SK-N-SH (cell line): ENCODE data around the gene WWOX. TPM values are rescaled to one million over a fixed set of nuclear protein-coding genes. Genes with fewer than 3 reads are reported as not detected.

ENCODE experiments used
- CTCF ChIA-PET: fragments of 300-600, 350-600 bp; formaldehyde crosslinking; extraction: SDS; loops from one replicate; lab custom pipeline; 2021; lab: Yijun Ruan, JAX
- POLR2A ChIA-PET: fragments of 350-600 bp; sonication (Branson Sonifier 250); formaldehyde crosslinking; extraction: SDS; loops from one replicate; lab custom pipeline; 2020; ENCODE audit warnings: antibody characterized with exemption, inconsistent platforms; lab: Yijun Ruan, JAX
- DNase-seq: peaks from one replicate; pipeline ENCODE4 v3.0.0; 2012
- H2AFZ ChIP-seq: fragments of 200-600 bp; sonication (generic); 2 replicates; pipeline ENCODE4 v1.8.1; 2016; ENCODE audit warnings: antibody characterized with exemption, mild to moderate bottlenecking, low read depth
- H3F3A ChIP-seq: fragments of 200-600 bp; sonication (generic); replicated peaks from 2 replicates; pipeline ENCODE3; 2016; ENCODE audit warnings: antibody characterized with exemption, mild to moderate bottlenecking; ENCODE audit not compliant: insufficient read depth
- H3K27ac ChIP-seq, 2 experiments: fragments of 200-500 bp in 1 of 2; fragments of 200-600 bp in 1 of 2; sonication (Bioruptor generic) in 1 of 2; sonication (generic), shearing (Covaris generic) in 1 of 2; 2 replicates each; pipeline versions ENCODE4 v1.5.1 to v1.6.1; 2014 to 2016; ENCODE audit warnings: low read depth in 2 of 2, inconsistent platforms in 1 of 2, low read length in 1 of 2, mild to moderate bottlenecking in 1 of 2, mixed read lengths in 1 of 2
- H3K27me3 ChIP-seq: fragments of 200-600 bp; sonication (generic), shearing (Covaris generic); 2 replicates; pipeline ENCODE4 v1.6.1; 2016; ENCODE audit warnings: mixed run types; ENCODE audit not compliant: insufficient read depth
- H3K36me3 ChIP-seq, 2 experiments: fragments of 200-500 bp in 1 of 2; fragments of 200-600 bp in 1 of 2; sonication (Bioruptor generic) in 1 of 2; sonication (generic) in 1 of 2; replicated peaks in 1 of 2; 2 replicates each; pipeline versions ENCODE3 to v1.5.1; 2014 to 2016; ENCODE audit warnings: low read length in 1 of 2, mild to moderate bottlenecking in 1 of 2; ENCODE audit not compliant: insufficient read depth in 2 of 2, control insufficient read depth in 1 of 2
- H3K4me1 ChIP-seq, 2 experiments: fragments of 200-500 bp in 1 of 2; fragments of 200-600 bp in 1 of 2; sonication (Bioruptor generic) in 1 of 2; sonication (generic), shearing (Covaris generic) in 1 of 2; 2 replicates each; pipeline versions ENCODE4 v1.5.1 to v1.6.1; 2014 to 2016; ENCODE audit warnings: low read depth in 1 of 2, low read length in 1 of 2, mixed run types in 1 of 2; ENCODE audit not compliant: insufficient read depth in 2 of 2, control insufficient read depth in 1 of 2
- H3K4me2 ChIP-seq: fragments of 200-600 bp; sonication (generic), shearing (Covaris generic); 2 replicates; pipeline ENCODE4 v1.6.1; 2017; ENCODE audit warnings: mixed run types
- H3K4me3 ChIP-seq, 2 experiments: fragments of 200-500 bp in 1 of 2; fragments of 200-600 bp in 1 of 2; sonication (Bioruptor generic) in 1 of 2; sonication (generic), shearing (Covaris generic) in 1 of 2; 2 replicates each; pipeline versions ENCODE4 v1.5.1 to v1.8.1; 2014 to 2016; ENCODE audit warnings: low read depth in 2 of 2, inconsistent platforms in 1 of 2, low read length in 1 of 2, mild to moderate bottlenecking in 1 of 2, mixed read lengths in 1 of 2, moderate library complexity in 1 of 2
- H3K79me2 ChIP-seq: fragments of 200-600 bp; sonication (generic); 2 replicates; pipeline ENCODE4 v1.8.1; 2017; ENCODE audit warnings: mild to moderate bottlenecking; ENCODE audit not compliant: insufficient read depth
- H3K9ac ChIP-seq: fragments of 200-600 bp; sonication (generic); 2 replicates; pipeline ENCODE4 v1.6.1; 2017; ENCODE audit warnings: mixed run types
- H3K9me2 ChIP-seq: fragments of 200-600 bp; sonication (generic); 2 replicates; pipeline ENCODE4 v1.6.1; 2017; ENCODE audit warnings: mixed run types
- H3K9me3 ChIP-seq: fragments of 200-600 bp; sonication (generic); 2 replicates; pipeline ENCODE4 v1.6.1; 2017; ENCODE audit warnings: mixed run types, mild to moderate bottlenecking, moderate library complexity
- H4K20me1 ChIP-seq: fragments of 200-600 bp; sonication (generic); 2 replicates; pipeline ENCODE4 v1.6.1; 2017; ENCODE audit warnings: mild to moderate bottlenecking, mixed run types; ENCODE audit not compliant: insufficient read depth
- CTCF ChIP-seq: fragments of 200-600 bp; sonication (generic); IDR thresholded peaks from 2 replicates; pipeline ENCODE4 v1.6.1; 2017; ENCODE audit warnings: antibody characterized with exemption, mild to moderate bottlenecking, moderate library complexity
- EP300 ChIP-seq, 2 experiments: IDR thresholded peaks; 2 replicates each; pipeline versions ENCODE4 v1.4.0 to v1.6.1; 2012; ENCODE audit warnings: borderline replicate concordance in 1 of 2, low read depth in 1 of 2, low read length in 1 of 2
- FOXM1 ChIP-seq: IDR thresholded peaks from 2 replicates; pipeline ENCODE4 v1.4.0; 2012; ENCODE audit warnings: low read depth, mild to moderate bottlenecking
- GATA2 ChIP-seq: sonication (generic); formaldehyde crosslinking; IDR thresholded peaks from 2 replicates; pipeline ENCODE4 v1.5.0; 2020; ENCODE audit warnings: mild to moderate bottlenecking, missing genetic modification reagents
- IRF3 ChIP-seq: fragments of 150-350 bp; IDR thresholded peaks from 2 replicates; pipeline ENCODE4 v1.6.1; 2016; ENCODE audit warnings: mild to moderate bottlenecking, low read depth, low read length
- MAX ChIP-seq: IDR thresholded peaks from 2 replicates; pipeline ENCODE4 v1.4.0; 2012; ENCODE audit warnings: low read depth
- PBX3 ChIP-seq: IDR thresholded peaks from 2 replicates; pipeline ENCODE4; 2012
- RAD21 ChIP-seq: IDR thresholded peaks from 2 replicates; pipeline ENCODE4 v1.6.1; 2012; ENCODE audit warnings: mild to moderate bottlenecking, low read length
- RCOR1 ChIP-seq: fragments of 150-350 bp; IDR thresholded peaks from 2 replicates; pipeline ENCODE4 v1.6.1; 2017; ENCODE audit warnings: antibody characterized with exemption, low read length
- REST ChIP-seq: IDR thresholded peaks from 2 replicates; pipeline ENCODE4 v1.6.1; 2012; ENCODE audit warnings: mild to moderate bottlenecking, low read depth, low read length, moderate library complexity
- RFX5 ChIP-seq: IDR thresholded peaks from 2 replicates; pipeline ENCODE4 v1.6.1; 2012; ENCODE audit warnings: mild to moderate bottlenecking, improper control_type of control experiment, low read length
- TAF1 ChIP-seq: IDR thresholded peaks from 2 replicates; pipeline ENCODE4 v1.6.1; 2012; ENCODE audit warnings: low read depth, mild to moderate bottlenecking, low read length, moderate library complexity, borderline replicate concordance
- USF2 ChIP-seq: fragments of 150-350 bp; IDR thresholded peaks from 2 replicates; pipeline ENCODE4 v1.6.1; 2017; ENCODE audit warnings: antibody characterized with exemption, low read length, low read depth, borderline replicate concordance
- WGBS: methylation state at CpG from one replicate; pipeline ENCODE4 v1.1.6; 2017; ENCODE audit warnings: low lambda C conversion rate; 5-methylcytosine and 5-hydroxymethylcytosine counted together
- polyA plus RNA-seq, 3 experiments: library from polyadenylated mRNA; depleted of rRNA; stranded (reverse); fragments of >200 nt; gene quantifications; 2 replicates each; pipeline ENCODE4 v1.2.3, GENCODE V29; 2012

WWOX gene
- polyA plus RNA-seq, 1 of the 3 experiments (the other 2 are of a cell fraction), result 10.8 TPM

GRCh38 chr16:78667675-78668074, 568.2 kb downstream of the WWOX start:
- no peak for TF ChIP-seq RFX5
- no peak for TF ChIP-seq EP300 (IDR thresholded peaks at IDR 0.05; ENCODE audit: borderline replicate concordance in 1 of 2, low read depth in 1 of 2, low read length in 1 of 2)
- TF ChIP-seq IRF3, result no peak
- TF ChIP-seq MAX, result no peak
- TF ChIP-seq CTCF, result no peak
- TF ChIP-seq TAF1, result no peak
- no peak for TF ChIP-seq RAD21
- TF ChIP-seq GATA2 (CRISPR knock-in tag), result no peak
- TF ChIP-seq FOXM1, result no peak
- TF ChIP-seq PBX3, result no peak
- no peak for TF ChIP-seq USF2
- no peak for TF ChIP-seq REST
- TF ChIP-seq RCOR1, result no peak
- 83% methylated on average over 5 of the region's 5 CpGs for WGBS
- no peaks in the 10 kb centered on the region for H3K79me2 ChIP-seq
- H4K20me1 ChIP-seq, result no peaks in the 10 kb centered on the region
- CTCF ChIA-PET, result no interaction called here
- no peak overlapping the region for H3K9ac ChIP-seq
- H2AFZ ChIP-seq, result no peak overlapping the region
- H3K4me1 ChIP-seq, result no peaks in the 10 kb centered on the region; a peak in 1 of 4 replicates
- DNase-seq, result no peak
- no peaks in the 10 kb centered on the region for H3K36me3 ChIP-seq
- H3K9me3 ChIP-seq, result peaks cover 3% of the 10 kb centered on the region; the same call in 1 of the 2 replicates
- H3K27me3 ChIP-seq, result no peaks in the 10 kb centered on the region
- H3K9me2 ChIP-seq, result no peaks in the 10 kb centered on the region
- H3F3A ChIP-seq, result no peaks in the 10 kb centered on the region
- POLR2A ChIA-PET, result no interaction called here
- no peak overlapping the region for H3K4me2 ChIP-seq
- no peak overlapping the region for H3K27ac ChIP-seq
- no peak overlapping the region for H3K4me3 ChIP-seq
